ENCODE results near the gene PMP22.

GRCh38 chr17:15181333-15181732, 83.8 kb downstream of the PMP22 start:
- TF ChIP-seq POLR2A (IDR thresholded peaks at IDR 0.05; ENCODE audit: low read depth, low read length) (no peak), POLR2AphosphoS5 (IDR thresholded peaks at IDR 0.05; ENCODE audit: low read depth, low read length) (no peak)

Measured in GM12892 (cell line).